Hair follicle dermal papilla cell (primary cell): ENCODE measurements around the gene CLTC. TPM values are rescaled to one million over a fixed set of nuclear protein-coding genes. Genes with fewer than 3 reads are reported as not detected.

Experiments
- total RNA-seq: library from RNA; depleted of rRNA; stranded (reverse); fragments of >200 nt; gene quantifications from 2 replicates; pipeline ENCODE4 v1.2.3, GENCODE V29; 2012

Gene CLTC
- 450 and 556 TPM in 2 replicates for total RNA-seq

GRCh38 chr17:59619298-59620063, at the start of gene CLTC:
CLTC (plus strand) TSS chr17:59619895; CDS start chr17:59620132, 237 bp downstream.

GRCh38 chr17:59707149-59707970, 87.7 kb downstream of the CLTC start, which contains the start of the genes PTRH2 and VMP1:
PTRH2 (minus strand) TSS chr17:59707430; CDS start chr17:59697978, 9,452 bp downstream.
VMP1 (plus strand) TSS chr17:59707654; CDS start chr17:59731447, 23,793 bp downstream.

Other genes starting within 250 kb of the CLTC start
- 59.7 and 70.3 TPM in 2 replicates for gene DHX40, start 54.3 kb upstream of the CLTC start, total RNA-seq
- 16.1 and 20.0 TPM in 2 replicates for gene PTRH2, start 87.5 kb downstream of the CLTC start, total RNA-seq
- 230 and 238 TPM in 2 replicates for gene VMP1, start 87.8 kb downstream of the CLTC start, total RNA-seq